ENCODE results near the gene PMM2. TPM values are rescaled to one million over a fixed set of nuclear protein-coding genes. Genes with fewer than 3 reads are reported as not detected.
A peak's percentile ranks its signal among the peaks of the same experiment; 100 is the strongest.
"Not testable (repeated sequence)": the region's sequence is repeated elsewhere in the genome, so short reads cannot be mapped to it uniquely, and the experiment has no call there.

Gene PMM2
- total RNA-seq, 6 donors from 2014 or later = 27.2 to 37.1 (median 29.8) TPM

- WGBS, 2 donors = 54 to 65% methylated on average over 6 of the region's 6 CpGs
- Histone ChIP-seq H3K9me3 (no peaks in the 10 kb centered on the region), H3K27ac (no peak overlapping the region), H3K36me3 (no peaks in the 10 kb centered on the region), H3K4me3 (no peak overlapping the region), H3K4me1 (peaks cover 4 to 19% (median 16%) of the 10 kb centered on the region in 4 donors), H3K27me3 (no peaks in the 10 kb centered on the region)
- ATAC-seq (ENCODE audit: low FRiP score in 2 of 2) (no peak), DNase-seq (no peak)
- no peak for TF ChIP-seq POLR2AphosphoS5 (IDR thresholded peaks at IDR 0.05)
- TF ChIP-seq POLR2A (IDR thresholded peaks at IDR 0.05) = no peak
- TF ChIP-seq CTCF (IDR thresholded peaks at IDR 0.05) = no peak
- no peak for TF ChIP-seq EP300 (IDR thresholded peaks at IDR 0.05)
Observed at GRCh38 chr16:8874388-8874787, 76.7 kb downstream of the PMM2 start.

- peaks cover 4 to 19% (median 15%) of the 10 kb centered on the region in 4 donors for H3K4me1 ChIP-seq
- H3K27me3 ChIP-seq; H3K9me3 ChIP-seq; H3K4me3 ChIP-seq; DNase-seq; H3K36me3 ChIP-seq; ATAC-seq (ENCODE audit: low FRiP score in 2 of 2); H3K27ac ChIP-seq: not testable (repeated sequence)
- 69 to 72% methylated on average over 7 of the region's 7 CpGs for WGBS, 2 donors
Observed at GRCh38 chr16:8875317-8875716, 77.7 kb downstream of the PMM2 start.

GRCh38 chr16:8877894-8878522 lies 80.4 kb downstream of the PMM2 start:
- Histone ChIP-seq H3K36me3 (no peaks in the 10 kb centered on the region), H3K4me1 (peaks cover 4 to 11% (median 7%) of the 10 kb centered on the region in 4 donors), H3K4me3 (no peak overlapping the region), H3K27ac (no peak overlapping the region), H3K9me3 (no peaks in the 10 kb centered on the region), H3K27me3 (no peaks in the 10 kb centered on the region)
- ATAC-seq (ENCODE audit: low FRiP score in 2 of 2) = no peak
- DNase-seq = no peak
- TF ChIP-seq CTCF (IDR thresholded peaks at IDR 0.05) (no peak), POLR2A (IDR thresholded peaks at IDR 0.05) (no peak), EP300 (IDR thresholded peaks at IDR 0.05) (no peak), POLR2AphosphoS5 (IDR thresholded peaks at IDR 0.05) (no peak)
- WGBS, 2 donors = 63 to 80% methylated on average over 7 to 8 of the region's 8 CpGs

- Histone ChIP-seq H3K4me1 (peaks cover 4 to 11% (median 7%) of the 10 kb centered on the region in 4 donors), H3K27me3 (no peaks in the 10 kb centered on the region), H3K9me3 (no peaks in the 10 kb centered on the region), H3K4me3 (no peak overlapping the region), H3K36me3 (no peaks in the 10 kb centered on the region), H3K27ac (no peak overlapping the region)
- DNase-seq (no peak), ATAC-seq (ENCODE audit: low FRiP score in 2 of 2) (peak in 1 of 2 donors; percentile 66)
- WGBS, 2 donors = 49 to 78% methylated on average over 4 to 6 of the region's 6 CpGs
- TF ChIP-seq EP300 (IDR thresholded peaks at IDR 0.05) (no peak), POLR2A (IDR thresholded peaks at IDR 0.05) (no peak), CTCF (IDR thresholded peaks at IDR 0.05) (no peak), POLR2AphosphoS5 (IDR thresholded peaks at IDR 0.05) (no peak)
Observed at GRCh38 chr16:8878523-8878911, 80.9 kb downstream of the PMM2 start.

- no peaks in the 10 kb centered on the region for H3K27me3 ChIP-seq
- peaks cover 4 to 15% (median 13%) of the 10 kb centered on the region in 4 donors for H3K4me1 ChIP-seq
- H3K4me3 ChIP-seq = no peak overlapping the region
- WGBS, 2 donors = 86 to 88% methylated on average over 6 to 8 of the region's 8 CpGs
- H3K36me3 ChIP-seq = no peaks in the 10 kb centered on the region
- DNase-seq (no peak), ATAC-seq (ENCODE audit: low FRiP score in 2 of 2) (no peak)
- no peak overlapping the region for H3K27ac ChIP-seq
- H3K9me3 ChIP-seq = no peaks in the 10 kb centered on the region
- TF ChIP-seq POLR2AphosphoS5 (IDR thresholded peaks at IDR 0.05) = no peak
- no peak for TF ChIP-seq EP300 (IDR thresholded peaks at IDR 0.05)
- TF ChIP-seq CTCF (IDR thresholded peaks at IDR 0.05) = no peak
- TF ChIP-seq POLR2A (IDR thresholded peaks at IDR 0.05) = no peak
Observed at GRCh38 chr16:8880839-8881510, 83.3 kb downstream of the PMM2 start.
